ENCODE results near the gene MAGEA9B. TPM values are rescaled to one million over a fixed set of nuclear protein-coding genes. Genes with fewer than 3 reads are reported as not detected.
A peak's percentile ranks its signal among the peaks of the same experiment; 100 is the strongest.
"Not testable (repeated sequence)": the region's sequence is repeated elsewhere in the genome, so short reads cannot be mapped to it uniquely, and the experiment has no call there.

MAGEA9B gene
- polyA plus RNA-seq (ENCODE audit: insufficient read length): not detected

GRCh38 chrX:149587359-149587758, at the start of gene MAGEA9B:
Gene MAGEA9B, minus strand, starts transcription at chrX:149587459. Its CDS starts 4,280 bp downstream, at chrX:149583179.
- DNase-seq: not testable (repeated sequence)

DNA sequence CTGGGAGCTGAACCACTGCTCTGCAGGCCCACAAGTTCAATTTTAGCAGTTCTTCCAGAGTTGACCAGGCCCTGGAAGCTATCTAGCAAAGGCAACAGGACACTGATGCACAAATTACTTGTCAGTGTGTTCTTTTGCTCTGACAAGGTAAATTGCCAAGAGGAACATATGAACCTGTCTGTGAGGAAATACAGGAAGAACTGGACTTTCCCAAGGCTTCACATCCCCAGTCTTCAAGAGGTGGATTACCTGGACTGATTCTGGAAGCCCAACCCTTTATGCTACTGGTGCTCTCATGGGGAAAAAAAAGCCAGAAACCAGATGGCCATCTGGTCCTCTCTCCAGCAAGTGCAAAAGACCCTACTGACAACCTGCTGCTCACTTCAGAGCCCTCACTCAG, 46.3 kb upstream of the MAGEA9B start:
- DNase-seq: no peak

- peak; percentile 70 for DNase-seq
These were observed 44.2 kb upstream of the MAGEA9B start, which contains the start of gene TMEM185A for GRCh38 chrX:149631234-149632165. Gene TMEM185A, minus strand, starts transcription at chrX:149631792. Its CDS starts 212 bp downstream, at chrX:149631580.

GRCh38 chrX:149630681-149631233, 43.5 kb upstream of the MAGEA9B start:
- peak; percentile 38 for DNase-seq

DNA sequence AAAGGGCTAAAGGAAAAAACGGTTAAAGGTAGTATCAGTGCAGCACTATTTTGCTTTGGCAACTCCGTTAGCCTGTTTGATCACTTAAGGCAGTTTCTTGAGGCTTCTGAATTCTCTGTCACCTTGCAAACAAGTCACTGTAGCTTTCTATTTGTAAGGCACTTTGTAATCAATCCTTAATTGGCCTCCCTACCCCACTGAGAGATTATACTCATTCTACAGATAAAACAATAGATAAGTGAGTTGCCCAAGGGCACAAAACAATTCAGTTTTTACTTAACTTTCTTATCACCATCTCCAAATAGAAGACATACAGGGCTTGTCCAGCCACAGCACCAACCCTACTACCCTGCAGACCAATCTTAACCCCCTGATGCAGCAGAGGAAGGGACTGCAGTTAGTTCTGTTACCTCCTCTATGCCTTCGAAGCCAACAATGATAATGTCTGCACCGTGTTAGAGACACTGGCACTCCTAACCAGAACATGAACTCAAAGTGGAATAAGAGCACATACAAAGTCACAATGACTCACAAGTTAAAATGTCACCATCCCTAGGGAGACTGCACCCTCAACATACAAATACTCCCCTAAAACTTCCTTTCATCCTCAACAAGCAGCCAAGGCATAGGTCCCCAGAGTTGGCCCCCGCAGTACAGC, 42.6 kb upstream of the MAGEA9B start:
- DNase-seq: no peak

DNA sequence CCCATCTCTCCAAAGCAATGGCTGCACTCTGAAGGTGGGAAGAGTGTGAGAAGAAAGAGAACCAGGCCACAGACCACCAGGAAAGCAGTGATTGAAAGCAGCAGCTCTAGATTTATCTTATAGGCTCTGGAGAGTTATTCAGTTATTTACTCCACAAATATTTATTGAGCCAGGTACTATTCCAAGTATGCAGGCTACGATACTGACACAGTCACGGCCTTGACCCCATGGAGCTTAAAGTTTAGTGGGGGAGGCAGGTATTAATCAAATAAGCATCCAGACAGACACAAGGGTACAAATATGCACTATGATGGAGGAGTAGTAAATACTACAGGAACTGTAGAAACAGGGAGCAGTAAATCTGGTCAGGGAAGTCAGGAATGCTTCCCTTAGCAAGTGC, 41.5 kb upstream of the MAGEA9B start:
- DNase-seq: no peak

GRCh38 chrX:149628280-149628679, 41.0 kb upstream of the MAGEA9B start:
- DNase-seq: no peak

- not testable (repeated sequence) for DNase-seq
These were observed 39.6 kb upstream of the MAGEA9B start for GRCh38 chrX:149626829-149627228.

DNA sequence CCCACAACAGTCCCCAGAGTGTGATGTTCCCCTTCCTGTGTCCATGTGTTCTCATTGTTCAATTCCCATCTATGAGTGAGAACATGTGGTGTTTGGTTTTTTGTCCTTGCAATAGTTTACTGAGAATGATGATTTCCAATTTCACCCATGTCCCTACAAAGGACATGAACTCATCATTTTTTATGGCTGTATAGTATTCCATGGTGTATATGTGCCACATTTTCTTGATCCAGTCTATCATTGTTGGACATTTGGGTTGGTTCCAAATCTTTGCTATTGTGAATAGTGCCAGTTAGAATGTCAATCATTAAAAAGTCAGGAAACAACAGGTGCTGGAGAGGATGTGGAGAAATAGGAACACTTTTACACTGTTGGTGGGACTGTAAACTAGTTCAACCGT, 32.4 kb upstream of the MAGEA9B start:
- DNase-seq: not testable (repeated sequence)

- DNase-seq: no peak
These were observed 31.6 kb upstream of the MAGEA9B start for GRCh38 chrX:149618871-149619270.

GRCh38 chrX:149611623-149612175, 24.4 kb upstream of the MAGEA9B start:
- DNase-seq: no peak

GRCh38 chrX:149610511-149610910, 23.3 kb upstream of the MAGEA9B start:
- DNase-seq: no peak

GRCh38 chrX:149607699-149608098, 20.4 kb upstream of the MAGEA9B start:
- no peak for DNase-seq

DNA sequence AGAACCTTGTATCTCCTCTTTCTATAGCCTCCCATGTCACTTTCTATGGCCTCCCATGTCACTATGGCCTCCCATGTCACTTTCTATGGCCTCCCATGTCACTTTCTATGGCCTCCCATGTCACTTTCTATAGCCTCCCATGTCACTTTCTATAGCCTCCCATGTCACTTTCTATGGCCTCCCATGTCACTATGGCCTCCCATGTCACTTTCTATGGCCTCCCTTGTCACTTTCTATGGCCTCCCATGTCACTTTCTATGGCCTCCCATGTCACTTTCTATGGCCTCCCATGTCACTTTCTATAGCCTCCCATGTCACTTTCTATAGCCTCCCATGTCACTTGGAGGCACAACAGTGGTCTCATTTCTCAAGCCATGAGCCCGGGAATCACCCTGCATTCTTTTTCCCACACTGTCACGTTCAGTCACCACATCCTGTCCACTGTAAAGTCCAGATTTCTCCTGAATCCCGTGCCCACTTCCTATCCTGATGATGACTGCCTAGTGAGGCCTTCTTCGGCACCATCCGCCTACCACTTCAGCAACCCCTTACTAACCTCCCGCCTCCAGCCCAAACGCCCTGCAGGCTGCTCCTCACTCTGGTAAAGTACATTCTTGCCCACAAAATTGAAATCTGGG, 18.1 kb upstream of the MAGEA9B start:
- not testable (repeated sequence) for DNase-seq

- not testable (repeated sequence) for DNase-seq
These were observed 11.3 kb upstream of the MAGEA9B start for GRCh38 chrX:149598603-149599002.

DNA sequence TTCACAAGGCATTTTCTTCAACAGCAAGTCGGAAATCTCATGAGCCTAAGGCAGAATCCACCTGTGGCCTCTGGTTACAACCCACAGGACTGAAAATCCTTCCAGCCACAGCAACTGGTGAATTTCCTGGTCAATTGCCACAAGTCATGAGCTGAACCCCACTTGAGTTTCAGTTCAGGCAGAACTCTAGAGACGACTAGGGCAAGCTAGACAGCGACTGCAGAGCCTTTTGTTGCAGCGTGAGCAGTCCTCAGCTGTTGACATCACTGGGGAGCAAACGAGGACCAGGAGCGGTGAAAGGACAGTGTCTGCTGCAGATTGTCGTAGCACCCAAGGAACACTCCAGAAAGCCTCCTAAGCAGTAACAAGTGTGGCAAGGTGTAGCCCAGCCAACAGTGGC, 8.7 kb upstream of the MAGEA9B start:
- DNase-seq: not testable (repeated sequence)

- not testable (repeated sequence) for DNase-seq
These were observed 8.0 kb upstream of the MAGEA9B start, which contains the start of gene HSFX2 for GRCh38 chrX:149595214-149595613. Gene HSFX2, minus strand, starts transcription at chrX:149595314. Its CDS starts 614 bp downstream, at chrX:149594700.

- DNase-seq: not testable (repeated sequence)
These were observed 3.7 kb upstream of the MAGEA9B start for GRCh38 chrX:149590993-149591392.

DNA sequence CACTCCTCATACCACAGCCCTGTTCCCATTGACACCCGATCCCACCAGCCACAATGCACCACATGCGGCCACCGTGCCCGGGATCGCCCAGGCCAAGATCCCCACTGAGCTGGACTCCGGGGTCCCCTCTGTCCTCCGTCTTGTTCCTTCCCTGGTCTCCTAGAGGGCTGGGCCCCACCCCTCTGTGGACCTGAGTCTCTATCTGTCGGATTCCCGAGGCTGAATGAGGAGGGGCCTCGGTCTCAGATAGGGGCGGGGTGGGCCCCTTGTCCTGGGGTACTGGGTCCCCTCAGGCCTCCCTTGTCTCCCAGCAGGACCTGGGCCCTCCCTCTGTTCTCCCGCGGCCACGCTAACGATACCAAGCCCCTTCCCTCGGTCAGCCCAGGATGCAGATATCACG, 1.6 kb downstream of the MAGEA9B start:
- not testable (repeated sequence) for DNase-seq

DNA sequence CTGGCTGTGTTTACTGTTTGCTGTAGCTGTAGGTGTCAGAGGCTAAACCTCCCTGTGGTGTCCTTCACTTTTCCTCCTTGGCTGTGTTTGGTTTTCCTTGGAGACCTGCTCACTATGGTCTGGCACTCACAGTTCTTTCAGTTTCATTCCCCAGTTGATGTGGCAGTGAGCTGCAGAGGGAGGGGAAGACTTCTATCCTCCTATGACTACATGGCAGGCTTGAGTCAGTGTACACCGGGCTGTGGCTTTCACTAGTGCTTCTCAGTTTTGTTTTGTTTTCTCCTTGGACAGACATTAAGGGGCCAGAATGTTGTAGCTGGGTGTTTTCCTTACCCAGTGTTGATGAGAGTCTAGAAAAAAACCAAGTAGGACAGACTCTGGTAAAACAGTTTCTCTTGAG, 13.8 kb downstream of the MAGEA9B start:
- not testable (repeated sequence) for DNase-seq

DNA sequence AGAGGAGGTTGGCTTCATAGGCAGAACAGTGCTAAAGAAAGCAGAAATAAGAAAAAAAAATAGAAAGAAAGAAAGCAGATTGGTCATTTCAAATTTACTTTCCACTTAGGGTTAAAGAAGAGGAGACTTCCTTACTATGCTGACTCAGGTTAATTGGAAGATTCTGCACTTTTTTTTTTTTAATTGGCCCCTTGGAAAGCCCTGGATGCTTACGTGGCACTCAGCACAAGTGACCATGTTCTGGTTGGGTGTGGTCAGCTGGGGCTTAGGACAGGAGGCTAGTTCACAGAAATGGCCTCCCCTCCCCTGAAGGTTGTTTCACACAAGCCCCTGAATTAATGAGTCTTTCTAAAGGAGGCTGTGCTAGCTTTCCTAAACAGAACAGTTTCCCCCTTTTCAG, 14.5 kb downstream of the MAGEA9B start:
- DNase-seq: no peak

DNA sequence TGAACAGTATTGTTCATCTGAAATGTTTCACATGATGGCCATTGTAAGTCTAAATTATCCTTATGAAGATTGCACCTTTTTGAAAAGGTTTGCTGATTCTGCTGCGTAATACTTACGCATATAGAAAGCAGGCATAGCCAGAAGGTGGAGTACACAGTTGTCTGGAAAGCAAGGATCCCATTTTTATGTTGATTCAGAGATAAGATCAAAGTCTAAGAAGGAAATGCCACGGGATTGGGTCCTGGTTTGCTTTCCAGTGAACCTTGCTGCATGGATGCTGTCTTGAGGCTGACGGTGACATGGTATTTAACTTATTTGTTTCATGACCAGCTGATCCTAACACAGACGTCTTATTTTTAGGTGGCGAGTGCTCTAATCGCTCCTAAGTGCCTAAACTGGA, 15.5 kb downstream of the MAGEA9B start:
- DNase-seq: no peak
